ENCODE measurements around the gene CCDC7. TPM values are rescaled to one million over a fixed set of nuclear protein-coding genes. Genes with fewer than 3 reads are reported as not detected.

The CCDC7 gene
- total and polyA plus RNA-seq, 2 experiments from 2014 or later = 0.83 to 1.6 TPM

GRCh38 chr10:32877915-32878314 lies 432.0 kb downstream of the CCDC7 start:
- DNase-seq (ENCODE audit: low spot score) = no peak

More at GRCh38 chr10:32877915-32878314, 432.0 kb downstream of the CCDC7 start:
- H3K4me2 ChIP-seq = no peak overlapping the region
- TF ChIP-seq REST (IDR thresholded peaks at IDR 0.05; ENCODE audit: unreplicated experiment) (no peak), ZNF114 (CRISPR knock-in tag; IDR thresholded peaks at IDR 0.05) (no peak), CREB1 (CRISPR knock-in tag; IDR thresholded peaks at IDR 0.05; ENCODE audit: low read depth) (no peak), CTCF (conservative IDR thresholded peaks at IDR 0.05; ENCODE audit: low read depth in 2 of 2) (no peak), POLR2AphosphoS5 (IDR thresholded peaks at IDR 0.05; ENCODE audit: low read depth) (no peak), STAT1 (IDR thresholded peaks at IDR 0.05; ENCODE audit: unreplicated experiment) (no peak), NANOG (IDR thresholded peaks at IDR 0.05; ENCODE audit: borderline replicate concordance) (no peak), EZH2phosphoT487 (IDR thresholded peaks at IDR 0.05; ENCODE audit: unreplicated experiment) (no peak), EZH2 (IDR thresholded peaks at IDR 0.05; ENCODE audit: low read depth, unreplicated experiment) (no peak), JUNB (IDR thresholded peaks at IDR 0.05; ENCODE audit: unreplicated experiment) (no peak), ETS1 (IDR thresholded peaks at IDR 0.05) (no peak), ZNF331 (CRISPR knock-in tag; IDR thresholded peaks at IDR 0.05; ENCODE audit: low read depth) (no peak)
- H3K27ac Mint-ChIP-seq = no peak overlapping the region
- H3K79me2 ChIP-seq (replicated peaks; ENCODE audit: insufficient read depth) = no peaks in the 10 kb centered on the region
- H3K9me2 ChIP-seq (ENCODE audit: insufficient read depth) = peaks cover 4% of the 10 kb centered on the region; the same call in 1 of the 2 replicates
- H3K36me3 Mint-ChIP-seq (ENCODE audit: low read depth) = peaks cover 3% of the 10 kb centered on the region; the same call in 1 of the 3 replicates
- H3K27me3 ChIP-seq (ENCODE audit: insufficient read depth) = peaks cover 10% of the 10 kb centered on the region
- H3K4me3 Mint-ChIP-seq = no peak overlapping the region
- H3K27me3 Mint-ChIP-seq (ENCODE audit: insufficient read depth, low read depth, poor library complexity) = peaks cover 2% of the 10 kb centered on the region
- H4K20me1 ChIP-seq (replicated peaks; ENCODE audit: insufficient read depth) = no peaks in the 10 kb centered on the region
- H3K4me1 Mint-ChIP-seq = peaks cover 13% of the 10 kb centered on the region
- no peaks in the 10 kb centered on the region for H3F3A ChIP-seq (replicated peaks; ENCODE audit: low read depth)
- no peak overlapping the region for H2AFZ ChIP-seq
- peaks cover 10% of the 10 kb centered on the region; the same call in 1 of the 2 replicates for H3K4me1 ChIP-seq (ENCODE audit: insufficient read depth)
- ATAC-seq = no peak
- no peaks in the 10 kb centered on the region for H3K36me3 ChIP-seq (ENCODE audit: insufficient read depth)
- no peak overlapping the region for H3K27ac ChIP-seq (ENCODE audit: low read depth)
- no peak overlapping the region for H3K4me3 ChIP-seq
- H3K9me3 Mint-ChIP-seq = no peaks in the 10 kb centered on the region

Data from GM23338 (cell line).